Measurements from ENCODE around the gene CHD6.

GRCh38 chr20:41664584-41664983 is 46.4 kb upstream of the CHD6 start:
- TF ChIP-seq CTCF (conservative IDR thresholded peaks at IDR 0.05; ENCODE audit: low read length): no peak
- no peak for TF ChIP-seq EZH2phosphoT487 (IDR thresholded peaks at IDR 0.05; ENCODE audit: borderline replicate concordance, low read depth, low read length)

Data from OCI-LY7 (cell line).